GM12873 (cell line): ENCODE results near the gene UVSSA.

Source experiments
- CTCF ChIP-seq: IDR thresholded peaks from 2 replicates; pipeline ENCODE4 v1.5.1; 2012; ENCODE audit warnings: low read depth, mild to moderate bottlenecking, moderate library complexity, low read length, control low read depth; ENCODE audit not compliant: insufficient read depth; ENCODE audit errors: missing control alignments

The UVSSA gene

GRCh38 chr4:1305261-1305711 is 41.7 kb upstream of the UVSSA start:
- no peak for TF ChIP-seq CTCF

- no peak for TF ChIP-seq CTCF
Observed at GRCh38 chr4:1305781-1306455, 41.1 kb upstream of the UVSSA start.

- TF ChIP-seq CTCF: no peak
Observed at GRCh38 chr4:1307951-1308735, 38.9 kb upstream of the UVSSA start.

- TF ChIP-seq CTCF: no peak
Observed at GRCh38 chr4:1309261-1310010, 37.6 kb upstream of the UVSSA start.

DNA sequence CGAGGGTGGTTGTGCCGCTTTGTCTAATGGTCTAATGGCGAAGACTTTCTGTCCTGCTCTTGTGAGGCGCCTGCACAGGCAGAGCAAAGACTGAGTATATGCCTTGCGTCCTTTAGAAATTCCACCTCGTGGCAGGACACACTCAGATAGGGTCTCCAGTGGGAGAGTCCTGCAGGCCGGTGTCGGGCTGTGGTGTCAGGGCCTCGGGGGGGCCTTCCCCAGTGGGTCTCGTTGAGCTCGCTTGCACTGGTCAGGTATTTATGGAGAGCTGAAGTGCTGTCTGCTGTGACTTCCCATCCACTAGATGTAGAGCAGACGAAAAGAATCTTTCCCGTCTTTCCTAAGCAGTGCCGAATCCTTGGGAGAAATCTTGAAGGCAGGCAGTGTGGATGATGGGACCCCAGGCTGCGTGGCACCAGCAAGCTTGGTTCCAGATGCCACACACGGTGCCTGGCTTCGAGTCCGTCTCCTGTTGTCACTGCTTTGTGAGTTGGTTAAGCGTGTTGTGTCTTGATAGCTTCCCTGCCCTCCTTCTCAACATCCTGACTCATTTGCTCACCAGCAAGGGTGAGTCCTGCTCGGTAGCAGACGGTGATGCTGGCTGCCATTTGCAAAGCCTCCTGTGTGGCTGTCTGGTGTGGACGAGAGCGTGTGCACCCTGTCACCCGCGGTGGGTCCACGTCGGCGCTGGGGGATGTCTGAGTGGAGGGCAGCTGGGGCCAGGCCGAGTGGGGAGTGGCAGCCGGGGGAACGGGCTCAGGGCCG is 36.8 kb upstream of the UVSSA start:
- no peak for TF ChIP-seq CTCF

DNA sequence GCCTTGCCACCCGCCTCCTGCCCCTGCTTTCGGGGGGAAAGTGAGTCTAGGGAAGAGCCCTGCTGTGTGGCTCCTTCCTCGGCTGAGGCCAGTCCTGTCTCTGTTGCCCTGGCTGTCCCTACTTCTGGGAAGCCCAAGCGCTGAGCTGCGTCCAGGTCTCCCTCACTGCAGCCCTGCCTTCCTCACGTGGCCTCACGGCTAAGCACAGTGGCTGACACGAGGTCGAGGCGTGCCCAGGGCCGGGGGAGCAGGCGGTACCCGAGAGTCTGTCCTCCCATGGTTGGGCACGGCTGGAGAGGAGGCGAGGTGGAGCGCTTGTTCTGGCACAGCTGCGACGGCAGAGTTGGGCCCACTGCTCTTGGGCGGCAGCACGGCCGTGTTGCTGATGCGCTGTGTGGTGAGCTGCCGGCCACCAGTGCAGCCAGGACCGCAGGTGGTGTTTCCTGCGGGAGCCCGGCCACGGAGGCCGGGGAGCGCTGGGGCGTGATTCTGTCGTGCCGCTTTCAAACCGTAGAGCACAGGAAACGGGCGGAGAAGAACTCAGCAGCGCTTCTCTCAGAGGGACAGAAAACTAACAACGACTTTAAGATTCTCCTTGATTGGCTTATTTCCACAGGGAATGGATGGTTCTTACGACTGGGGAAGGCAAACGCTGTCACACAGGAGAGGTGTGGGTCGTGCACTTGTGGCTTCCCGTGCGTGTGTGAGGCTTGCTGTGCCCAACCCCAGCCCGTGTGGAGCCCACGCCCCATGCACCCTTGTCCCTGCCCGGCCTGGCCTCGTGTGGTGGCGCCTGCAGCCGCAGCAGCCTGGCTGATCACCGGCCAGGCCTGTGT is 36.0 kb upstream of the UVSSA start:
- TF ChIP-seq CTCF: no peak
